ENCODE results near the gene GSTA1. TPM values are rescaled to one million over a fixed set of nuclear protein-coding genes. Genes with fewer than 3 reads are reported as not detected.
"Not testable (repeated sequence)": the region's sequence is repeated elsewhere in the genome, so short reads cannot be mapped to it uniquely, and the experiment has no call there.

GSTA1 gene
- total RNA-seq, 1 experiment from 2014 or later: not detected

GRCh38 chr6:52829046-52829817 lies 25.6 kb upstream of the GSTA1 start:
- no peak overlapping the region for H3K4me3 Mint-ChIP-seq (ENCODE audit: low read depth, unreplicated experiment)
- peaks cover 60% of the 10 kb centered on the region for H3K27me3 Mint-ChIP-seq (ENCODE audit: unreplicated experiment)
- TF ChIP-seq, protein P1, sequence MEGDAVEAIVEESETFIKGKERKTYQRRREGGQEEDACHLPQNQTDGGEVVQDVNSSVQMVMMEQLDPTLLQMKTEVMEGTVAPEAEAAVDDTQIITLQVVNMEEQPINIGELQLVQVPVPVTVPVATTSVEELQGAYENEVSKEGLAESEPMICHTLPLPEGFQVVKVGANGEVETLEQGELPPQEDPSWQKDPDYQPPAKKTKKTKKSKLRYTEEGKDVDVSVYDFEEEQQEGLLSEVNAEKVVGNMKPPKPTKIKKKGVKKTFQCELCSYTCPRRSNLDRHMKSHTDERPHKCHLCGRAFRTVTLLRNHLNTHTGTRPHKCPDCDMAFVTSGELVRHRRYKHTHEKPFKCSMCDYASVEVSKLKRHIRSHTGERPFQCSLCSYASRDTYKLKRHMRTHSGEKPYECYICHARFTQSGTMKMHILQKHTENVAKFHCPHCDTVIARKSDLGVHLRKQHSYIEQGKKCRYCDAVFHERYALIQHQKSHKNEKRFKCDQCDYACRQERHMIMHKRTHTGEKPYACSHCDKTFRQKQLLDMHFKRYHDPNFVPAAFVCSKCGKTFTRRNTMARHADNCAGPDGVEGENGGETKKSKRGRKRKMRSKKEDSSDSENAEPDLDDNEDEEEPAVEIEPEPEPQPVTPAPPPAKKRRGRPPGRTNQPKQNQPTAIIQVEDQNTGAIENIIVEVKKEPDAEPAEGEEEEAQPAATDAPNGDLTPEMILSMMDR (IDR thresholded peaks at IDR 0.05; ENCODE audit: unreplicated experiment): no peak
- intact Hi-C loops (cut with micrococcal nuclease; ENCODE audit: unreplicated experiment): no loop called here
- no peaks in the 10 kb centered on the region for H3K9me3 Mint-ChIP-seq (ENCODE audit: low read depth, unreplicated experiment)
- H3K27ac Mint-ChIP-seq (ENCODE audit: unreplicated experiment): no peak overlapping the region
- BruUV-seq (replicated peaks): no TSS peak
- H3K4me1 Mint-ChIP-seq (ENCODE audit: low read depth, unreplicated experiment): no peaks in the 10 kb centered on the region
- H3K36me3 Mint-ChIP-seq (ENCODE audit: insufficient read depth, unreplicated experiment): no peaks in the 10 kb centered on the region
- DNase-seq: no peak
- CTCF ChIA-PET: no interaction called here

GRCh38 chr6:52828621-52829020 lies 25.0 kb upstream of the GSTA1 start:
- H3K27ac Mint-ChIP-seq (ENCODE audit: unreplicated experiment); CTCF ChIA-PET; intact Hi-C loops (cut with micrococcal nuclease; ENCODE audit: unreplicated experiment); BruUV-seq (replicated peaks); H3K36me3 Mint-ChIP-seq (ENCODE audit: insufficient read depth, unreplicated experiment); H3K4me1 Mint-ChIP-seq (ENCODE audit: low read depth, unreplicated experiment); DNase-seq; H3K4me3 Mint-ChIP-seq (ENCODE audit: low read depth, unreplicated experiment); H3K9me3 Mint-ChIP-seq (ENCODE audit: low read depth, unreplicated experiment): not testable (repeated sequence)
- H3K27me3 Mint-ChIP-seq (ENCODE audit: unreplicated experiment): peaks cover 54% of the 10 kb centered on the region

- DNase-seq; BruUV-seq (replicated peaks); H3K4me3 Mint-ChIP-seq (ENCODE audit: low read depth, unreplicated experiment); CTCF ChIA-PET; intact Hi-C loops (cut with micrococcal nuclease; ENCODE audit: unreplicated experiment); H3K36me3 Mint-ChIP-seq (ENCODE audit: insufficient read depth, unreplicated experiment); H3K27ac Mint-ChIP-seq (ENCODE audit: unreplicated experiment); H3K9me3 Mint-ChIP-seq (ENCODE audit: low read depth, unreplicated experiment); H3K4me1 Mint-ChIP-seq (ENCODE audit: low read depth, unreplicated experiment): not testable (repeated sequence)
- H3K27me3 Mint-ChIP-seq (ENCODE audit: unreplicated experiment): peaks cover 49% of the 10 kb centered on the region
Measured at GRCh38 chr6:52827073-52827783, 23.6 kb upstream of the GSTA1 start.

DNA sequence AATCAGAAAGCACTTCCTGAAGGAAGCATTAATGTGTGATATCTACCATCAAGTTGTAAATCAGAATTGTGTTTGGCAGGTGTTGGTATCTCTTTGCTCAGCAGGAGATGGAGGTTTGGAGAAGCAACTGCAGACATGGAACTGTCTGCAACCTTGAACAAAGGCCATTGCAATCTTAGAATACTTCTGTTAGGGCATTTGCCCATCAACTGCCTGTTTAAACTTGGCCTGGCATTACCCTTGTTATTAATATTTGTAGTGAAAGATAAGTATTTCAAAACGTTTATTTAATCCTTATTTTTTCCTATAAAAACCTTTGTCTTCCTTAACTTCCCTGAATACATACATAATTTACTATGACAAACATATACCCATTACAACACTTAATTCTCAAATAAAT lies 22.9 kb upstream of the GSTA1 start:
- intact Hi-C loops (cut with micrococcal nuclease; ENCODE audit: unreplicated experiment): no loop called here
- BruUV-seq (replicated peaks): no TSS peak
- TF ChIP-seq, protein P1 (IDR thresholded peaks at IDR 0.05; ENCODE audit: unreplicated experiment): no peak
- H3K27me3 Mint-ChIP-seq (ENCODE audit: unreplicated experiment): peaks cover 47% of the 10 kb centered on the region
- no peak overlapping the region for H3K27ac Mint-ChIP-seq (ENCODE audit: unreplicated experiment)
- no peak for DNase-seq
- CTCF ChIA-PET: no interaction called here
- no peaks in the 10 kb centered on the region for H3K36me3 Mint-ChIP-seq (ENCODE audit: insufficient read depth, unreplicated experiment)
- H3K4me3 Mint-ChIP-seq (ENCODE audit: low read depth, unreplicated experiment): no peak overlapping the region
- no peaks in the 10 kb centered on the region for H3K4me1 Mint-ChIP-seq (ENCODE audit: low read depth, unreplicated experiment)
- H3K9me3 Mint-ChIP-seq (ENCODE audit: low read depth, unreplicated experiment): peaks cover 3% of the 10 kb centered on the region

DNA sequence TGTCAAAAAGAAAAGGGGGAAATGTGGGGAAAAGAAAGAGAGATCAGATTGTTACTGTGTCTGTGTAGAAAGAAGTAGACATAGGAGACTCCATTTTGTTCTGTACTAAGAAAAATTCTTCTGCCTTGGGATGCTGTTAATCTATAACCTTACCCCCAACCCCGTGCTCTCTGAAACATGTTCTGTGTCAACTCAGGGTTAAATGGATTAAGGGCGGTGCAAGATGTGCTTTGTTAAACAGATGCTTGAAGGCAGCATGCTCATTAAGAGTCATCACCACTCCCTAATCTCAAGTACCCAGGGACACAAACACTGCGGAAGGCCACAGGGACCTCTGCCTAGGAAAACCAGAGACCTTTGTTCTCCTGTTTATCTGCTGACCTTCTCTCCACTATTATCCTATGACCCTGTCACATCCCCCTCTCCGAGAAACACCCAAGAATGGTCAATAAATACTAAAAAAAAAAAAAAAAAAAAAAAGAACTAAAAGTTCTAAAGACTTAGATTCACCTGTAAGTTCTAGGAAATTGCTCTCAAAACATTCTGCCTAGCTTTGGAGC lies 22.4 kb upstream of the GSTA1 start:
- BruUV-seq (replicated peaks); H3K4me3 Mint-ChIP-seq (ENCODE audit: low read depth, unreplicated experiment); H3K36me3 Mint-ChIP-seq (ENCODE audit: insufficient read depth, unreplicated experiment); H3K4me1 Mint-ChIP-seq (ENCODE audit: low read depth, unreplicated experiment); DNase-seq; intact Hi-C loops (cut with micrococcal nuclease; ENCODE audit: unreplicated experiment); H3K9me3 Mint-ChIP-seq (ENCODE audit: low read depth, unreplicated experiment); H3K27ac Mint-ChIP-seq (ENCODE audit: unreplicated experiment): not testable (repeated sequence)
- CTCF ChIA-PET: interaction anchor here (0.6 kb wide), 1 partner anchor 16 kb away, joined by 6 read pairs; no protein-coding TSS in a partner anchor
- H3K27me3 Mint-ChIP-seq (ENCODE audit: unreplicated experiment): peaks cover 47% of the 10 kb centered on the region

DNA sequence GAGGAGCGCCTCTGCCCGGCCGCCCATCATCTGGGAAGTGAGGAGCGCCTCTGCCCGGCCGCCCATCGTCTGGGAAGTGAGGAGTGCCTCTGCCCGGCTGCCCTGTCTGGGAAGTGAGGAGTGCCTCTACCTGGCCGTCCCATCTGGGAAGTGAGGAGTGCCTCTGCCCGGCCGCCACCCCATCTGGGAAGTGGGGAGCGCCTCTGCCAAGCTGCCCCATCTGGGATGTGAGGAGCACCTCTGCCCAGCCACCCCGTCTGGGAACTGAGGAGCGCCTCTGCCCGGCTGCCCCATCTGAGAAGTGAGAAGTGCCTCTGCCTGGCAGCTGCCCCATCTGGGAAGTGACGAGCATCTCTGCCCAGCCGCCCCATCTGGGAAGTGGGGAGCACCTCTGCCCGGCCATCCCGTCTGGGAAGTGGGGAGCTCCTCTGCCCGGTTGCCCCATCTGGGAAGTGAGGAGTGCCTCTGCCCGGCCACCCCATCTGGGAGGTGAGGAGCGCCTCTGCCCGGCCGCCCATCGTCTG lies 21.7 kb upstream of the GSTA1 start:
- BruUV-seq (replicated peaks); intact Hi-C loops (cut with micrococcal nuclease; ENCODE audit: unreplicated experiment): not testable (repeated sequence)

More for the DNA sequence above, 21.7 kb upstream of the GSTA1 start:
- DNase-seq; CTCF ChIA-PET; H3K9me3 Mint-ChIP-seq (ENCODE audit: low read depth, unreplicated experiment); H3K4me1 Mint-ChIP-seq (ENCODE audit: low read depth, unreplicated experiment); H3K36me3 Mint-ChIP-seq (ENCODE audit: insufficient read depth, unreplicated experiment); H3K4me3 Mint-ChIP-seq (ENCODE audit: low read depth, unreplicated experiment); H3K27ac Mint-ChIP-seq (ENCODE audit: unreplicated experiment): not testable (repeated sequence)
- H3K27me3 Mint-ChIP-seq (ENCODE audit: unreplicated experiment): peaks cover 47% of the 10 kb centered on the region

All from Calu3 (cell line).